HS-5 (cell line): Measurements from ENCODE around the gene CT83.

ENCODE experiments used
- DNase-seq: peaks from one replicate; pipeline ENCODE4 v3.0.0-alpha.2; 2012; ENCODE audit warnings: low read depth

Gene CT83

GRCh38 chrX:116462822-116463221 is at the start of gene CT83:
CT83 (minus strand) TSS chrX:116462976; CDS start chrX:116462856, 120 bp downstream.
- no peak for DNase-seq

- no peak for DNase-seq
Measured at GRCh38 chrX:116499780-116500179, 37.0 kb upstream of the CT83 start.

GRCh38 chrX:116493271-116493670 is 30.5 kb upstream of the CT83 start:
- no peak for DNase-seq

GRCh38 chrX:116490104-116490503 is 27.3 kb upstream of the CT83 start:
- no peak for DNase-seq

GRCh38 chrX:116480059-116480458 is 17.3 kb upstream of the CT83 start:
- DNase-seq: no peak

- no peak for DNase-seq
Measured at GRCh38 chrX:116449156-116449555, 13.6 kb downstream of the CT83 start.

GRCh38 chrX:116436358-116436816 is 26.4 kb downstream of the CT83 start, which contains the start of gene SLC6A14:
SLC6A14 (plus strand) TSS chrX:116436606; CDS start chrX:116436710, 104 bp downstream.
- DNase-seq: no peak

GRCh38 chrX:116435597-116435996 is 27.2 kb downstream of the CT83 start:
- DNase-seq: no peak

- DNase-seq: no peak
Measured at GRCh38 chrX:116427978-116428377, 34.8 kb downstream of the CT83 start.

GRCh38 chrX:116417968-116418367 is 44.8 kb downstream of the CT83 start:
- no peak for DNase-seq

GRCh38 chrX:116417214-116417613 is 45.6 kb downstream of the CT83 start:
- no peak for DNase-seq

GRCh38 chrX:116413273-116413672 is 49.5 kb downstream of the CT83 start:
- DNase-seq: no peak
